Neural cell (in vitro differentiated cells): ENCODE results near the gene ZNF717. TPM values are rescaled to one million over a fixed set of nuclear protein-coding genes. Genes with fewer than 3 reads are reported as not detected.

Experiments used
- H2AFZ ChIP-seq: fragments of 200-600, 300-800 bp; sonication (generic), shearing (Covaris generic); 2 replicates; pipeline ENCODE4 v1.6.0; 2014; ENCODE audit warnings: low read depth, mild to moderate bottlenecking, antibody characterized with exemption, low read length, moderate library complexity
- H3F3A ChIP-seq: fragments of 200-600 bp; shearing (Covaris generic); 2 replicates; pipeline ENCODE4 v1.6.1; 2016; ENCODE audit warnings: mild to moderate bottlenecking, moderate library complexity, mixed read lengths, antibody characterized with exemption, low read length; ENCODE audit not compliant: insufficient read depth, poor library complexity, severe bottlenecking
- H3K27ac ChIP-seq: fragments of 200-600, 300-800 bp; sonication (generic), shearing (Covaris generic); 2 replicates; pipeline ENCODE4 v1.5.1; 2014; ENCODE audit warnings: mild to moderate bottlenecking, low read length, moderate library complexity
- H3K27me3 ChIP-seq: fragments of 300-800, 200-600 bp; sonication (generic), shearing (Covaris generic); 2 replicates; pipeline ENCODE4 v1.6.0; 2014; ENCODE audit warnings: mild to moderate bottlenecking, low read depth, low read length, moderate library complexity; ENCODE audit not compliant: insufficient read depth
- H3K36me3 ChIP-seq: fragments of 300-800, 200-600 bp; sonication (generic), shearing (Covaris generic); 2 replicates; pipeline ENCODE4 v1.5.1; 2014; ENCODE audit warnings: mild to moderate bottlenecking, antibody characterized with exemption, low read length, moderate library complexity; ENCODE audit not compliant: insufficient read depth
- H3K4me2 ChIP-seq: fragments of 300-800, 200-600 bp; sonication (generic), shearing (Covaris generic); 2 replicates; pipeline ENCODE4 v1.6.0; 2014; ENCODE audit warnings: mild to moderate bottlenecking, low read length
- H3K4me3 ChIP-seq: fragments of 300-800, 200-600 bp; sonication (generic), shearing (Covaris generic); 2 replicates; pipeline ENCODE4 v1.5.1; 2014; ENCODE audit warnings: mild to moderate bottlenecking, low read length, moderate library complexity
- H3K79me2 ChIP-seq: fragments of 200-600 bp; shearing (Covaris generic); replicated peaks from 2 replicates; pipeline ENCODE4 v1.6.0; 2014; ENCODE audit warnings: mild to moderate bottlenecking, low read length, moderate library complexity; ENCODE audit not compliant: insufficient read depth
- H3K9ac ChIP-seq: fragments of 300-800, 200-600 bp; sonication (generic), shearing (Covaris generic); 2 replicates; pipeline ENCODE4 v1.6.1; 2016; ENCODE audit warnings: mild to moderate bottlenecking, low read length, mixed read lengths
- H3K9me2 ChIP-seq: fragments of 200-600 bp; shearing (Covaris generic); 2 replicates; pipeline ENCODE4 v1.6.1; 2016; ENCODE audit warnings: mild to moderate bottlenecking, low read length, mixed read lengths; ENCODE audit not compliant: insufficient read depth
- H3K9me3 ChIP-seq: fragments of 200-600, 300-800 bp; sonication (generic), shearing (Covaris generic); 2 replicates; pipeline ENCODE4 v1.6.1; 2016; ENCODE audit warnings: mild to moderate bottlenecking, mixed run types, low read length, moderate library complexity, mixed read lengths
- H4K20me1 ChIP-seq: fragments of 200-600 bp; shearing (Covaris generic); 2 replicates; pipeline ENCODE4 v1.6.1; 2016; ENCODE audit warnings: mild to moderate bottlenecking, mixed run types; ENCODE audit not compliant: insufficient read depth
- CTCF ChIP-seq: fragments of 450-650 bp; IDR thresholded peaks from 2 replicates; pipeline ENCODE4 v1.5.1; 2014; ENCODE audit warnings: antibody characterized with exemption, mild to moderate bottlenecking, moderate library complexity; ENCODE audit not compliant: poor library complexity, severe bottlenecking
- EP300 ChIP-seq: fragments of 450-650 bp; conservative IDR thresholded peaks from 2 replicates; pipeline ENCODE4 v1.6.1; 2014; ENCODE audit warnings: antibody characterized with exemption, mild to moderate bottlenecking, moderate library complexity; ENCODE audit not compliant: poor library complexity, severe bottlenecking
- EZH2 ChIP-seq: fragments of 200-600, 300-800 bp; shearing (Covaris generic), sonication (generic); IDR thresholded peaks from 2 replicates; pipeline ENCODE4 v1.6.1; 2014; ENCODE audit warnings: antibody characterized with exemption, low read length, borderline replicate concordance, mild to moderate bottlenecking; ENCODE audit not compliant: insufficient read depth, poor library complexity, severe bottlenecking
- MXI1 ChIP-seq: fragments of 450-650 bp; conservative IDR thresholded peaks from 2 replicates; pipeline ENCODE4 v1.6.1; 2014; ENCODE audit warnings: antibody characterized with exemption, mild to moderate bottlenecking; ENCODE audit not compliant: poor library complexity, severe bottlenecking
- POLR2AphosphoS5 ChIP-seq: IDR thresholded peaks from 2 replicates; pipeline ENCODE4 v1.6.1; 2012
- RAD21 ChIP-seq: fragments of 450-650 bp; conservative IDR thresholded peaks from 2 replicates; pipeline ENCODE4 v1.6.1; 2014; ENCODE audit warnings: antibody characterized with exemption, mild to moderate bottlenecking, moderate library complexity
- REST ChIP-seq: IDR thresholded peaks from 2 replicates; pipeline ENCODE4 v1.6.1; 2012; ENCODE audit warnings: borderline replicate concordance
- SMC3 ChIP-seq: fragments of 450-650 bp; conservative IDR thresholded peaks from 2 replicates; pipeline ENCODE4 v1.6.1; 2014; ENCODE audit warnings: antibody characterized with exemption, mild to moderate bottlenecking, moderate library complexity; ENCODE audit not compliant: poor library complexity
- TAF1 ChIP-seq: IDR thresholded peaks from 2 replicates; pipeline ENCODE4 v1.6.1; 2012; ENCODE audit warnings: low read depth
- polyA plus RNA-seq: library from polyadenylated mRNA; depleted of rRNA; stranded (reverse); fragments of >200 nt; gene quantifications from 2 replicates; pipeline ENCODE4 v1.2.3, GENCODE V29; 2014

Gene ZNF717
- polyA plus RNA-seq, 1 donor from 2014 or later, result 7.0 TPM

- Histone ChIP-seq H4K20me1 (no peaks in the 10 kb centered on the region), H2AFZ (no peak overlapping the region), H3K27ac (no peak overlapping the region), H3K4me2 (no peak overlapping the region), H3K9me3 (no peaks in the 10 kb centered on the region), H3K4me3 (no peak overlapping the region), H3K79me2 (no peaks in the 10 kb centered on the region), H3F3A (no peaks in the 10 kb centered on the region), H3K9ac (no peak overlapping the region), H3K9me2 (no peaks in the 10 kb centered on the region), H3K27me3 (no peaks in the 10 kb centered on the region), H3K36me3 (no peaks in the 10 kb centered on the region)
- TF ChIP-seq RAD21 (no peak), SMC3 (no peak), MXI1 (no peak), REST (no peak), EZH2 (no peak), CTCF (no peak), TAF1 (no peak), POLR2AphosphoS5 (no peak), EP300 (no peak)
These were observed 57.4 kb downstream of the ZNF717 start for GRCh38 chr3:75727985-75728384.

- H3K4me3 ChIP-seq, result no peak overlapping the region
- no peaks in the 10 kb centered on the region for H3K9me3 ChIP-seq
- no peaks in the 10 kb centered on the region for H3F3A ChIP-seq
- no peaks in the 10 kb centered on the region for H3K36me3 ChIP-seq
- no peaks in the 10 kb centered on the region for H4K20me1 ChIP-seq
- no peak overlapping the region for H3K27ac ChIP-seq
- no peak overlapping the region for H3K9ac ChIP-seq
- no peak overlapping the region for H2AFZ ChIP-seq
- H3K4me2 ChIP-seq, result no peak overlapping the region
- TF ChIP-seq MXI1 (no peak), POLR2AphosphoS5 (no peak), EP300 (no peak), SMC3 (no peak), CTCF (no peak), RAD21 (no peak), REST (no peak), EZH2 (no peak), TAF1 (no peak)
- H3K27me3 ChIP-seq, result no peaks in the 10 kb centered on the region
- no peaks in the 10 kb centered on the region for H3K9me2 ChIP-seq
- H3K79me2 ChIP-seq, result no peaks in the 10 kb centered on the region
These were observed 93.3 kb downstream of the ZNF717 start for GRCh38 chr3:75692061-75692460.
